H9 (cell line): ENCODE data around the gene ADH5. TPM values are rescaled to one million over a fixed set of nuclear protein-coding genes. Genes with fewer than 3 reads are reported as not detected.

Source experiments
- DNase-seq: peaks from one replicate; pipeline ENCODE4 v3.0.0-alpha.2; 2017
- H2AFZ ChIP-seq: one replicate; pipeline ENCODE4 v1.6.1; 2013; ENCODE audit warnings: mild to moderate bottlenecking, low read length, control low read depth, moderate library complexity
- H2AK5ac ChIP-seq: 2 replicates; pipeline ENCODE4 v1.6.1; 2013; ENCODE audit warnings: low read length, control low read depth, mixed read lengths; ENCODE audit not compliant: insufficient read length
- H2BK120ac ChIP-seq: one replicate; pipeline ENCODE4 v1.6.1; 2013; ENCODE audit warnings: low read depth, mild to moderate bottlenecking, low read length, control low read depth, inconsistent platforms; ENCODE audit not compliant: poor library complexity, severe bottlenecking
- H2BK12ac ChIP-seq: 2 replicates; pipeline ENCODE4 v1.6.1; 2013; ENCODE audit warnings: low read length, control low read depth, mixed read lengths, low read depth; ENCODE audit not compliant: insufficient read length
- H2BK15ac ChIP-seq: 2 replicates; pipeline ENCODE4 v1.6.1; 2013; ENCODE audit warnings: low read depth, low read length, control low read depth
- H2BK20ac ChIP-seq: one replicate; pipeline ENCODE4 v1.6.1; 2013; ENCODE audit warnings: low read depth, mild to moderate bottlenecking, low read length, control low read depth, inconsistent platforms; ENCODE audit not compliant: poor library complexity, severe bottlenecking
- H2BK5ac ChIP-seq: 2 replicates; pipeline ENCODE4 v1.6.1; 2013; ENCODE audit warnings: low read length, control low read depth, mixed read lengths; ENCODE audit not compliant: insufficient read length
- H3K14ac ChIP-seq: 2 replicates; pipeline ENCODE4 v1.6.1; 2013; ENCODE audit warnings: low read length, control low read depth; ENCODE audit not compliant: insufficient read depth
- H3K18ac ChIP-seq: 2 replicates; pipeline ENCODE4 v1.6.1; 2013; ENCODE audit warnings: low read depth, mild to moderate bottlenecking, mixed read lengths, low read length, control low read depth; ENCODE audit not compliant: insufficient read length
- H3K23ac ChIP-seq: 2 replicates; pipeline ENCODE4 v1.6.1; 2013; ENCODE audit warnings: low read length, control low read depth, mixed read lengths, low read depth; ENCODE audit not compliant: insufficient read length
- H3K23me2 ChIP-seq: 2 replicates; pipeline ENCODE4 v1.6.1; 2013; ENCODE audit warnings: low read depth, mild to moderate bottlenecking, mixed read lengths, low read length, control low read depth; ENCODE audit not compliant: insufficient read length, poor library complexity, severe bottlenecking
- H3K27ac ChIP-seq: 2 replicates; pipeline ENCODE4 v1.5.1; 2013; ENCODE audit warnings: low read length, control low read depth, mixed read lengths, low read depth; ENCODE audit not compliant: insufficient read length
- H3K27me3 ChIP-seq: 2 replicates; pipeline ENCODE4 v1.6.1; 2013; ENCODE audit warnings: low read length, control low read depth, inconsistent platforms; ENCODE audit not compliant: insufficient read depth
- H3K4ac ChIP-seq: 2 replicates; pipeline ENCODE4 v1.6.1; 2013; ENCODE audit warnings: low read depth, mild to moderate bottlenecking, control low read depth, inconsistent platforms, low read length, moderate library complexity
- H3K4me1 ChIP-seq: 2 replicates; pipeline ENCODE4 v1.6.1; 2013; ENCODE audit warnings: low read length, control low read depth, inconsistent platforms; ENCODE audit not compliant: insufficient read depth
- H3K4me2 ChIP-seq: 2 replicates; pipeline ENCODE4 v1.6.1; 2013; ENCODE audit warnings: low read length, control low read depth, mixed read lengths; ENCODE audit not compliant: insufficient read length, insufficient read depth
- H3K56ac ChIP-seq: 2 replicates; pipeline ENCODE4 v1.6.1; 2013; ENCODE audit warnings: low read depth, mild to moderate bottlenecking, mixed read lengths, low read length, control low read depth; ENCODE audit not compliant: insufficient read length
- H3K79me1 ChIP-seq: 2 replicates; pipeline ENCODE4 v1.6.1; 2013; ENCODE audit warnings: low read depth, mild to moderate bottlenecking, moderate library complexity, low read length, control low read depth, inconsistent platforms; ENCODE audit not compliant: insufficient read depth, poor library complexity, severe bottlenecking
- H3K79me2 ChIP-seq: 2 replicates; pipeline ENCODE4 v1.6.1; 2013; ENCODE audit warnings: low read length, control low read depth, inconsistent platforms; ENCODE audit not compliant: insufficient read depth
- H3K9ac ChIP-seq: 2 replicates; pipeline ENCODE4 v1.6.1; 2013; ENCODE audit warnings: low read length, control low read depth, mixed read lengths; ENCODE audit not compliant: insufficient read length; ENCODE audit errors: extremely low read depth
- H3K9me3 ChIP-seq: one replicate; pipeline ENCODE4 v1.6.1; 2013; ENCODE audit warnings: low read depth, low read length, inconsistent platforms; ENCODE audit not compliant: control insufficient read depth
- H3T11ph ChIP-seq: one replicate; pipeline ENCODE4 v1.6.1; 2013; ENCODE audit warnings: mild to moderate bottlenecking, low read length, control low read depth, inconsistent platforms
- H4K20me1 ChIP-seq: one replicate; pipeline ENCODE4 v1.6.1; 2013; ENCODE audit not compliant: control insufficient read depth, insufficient read length, insufficient read depth
- H4K5ac ChIP-seq: 2 replicates; pipeline ENCODE4 v1.6.1; 2013; ENCODE audit warnings: low read depth, mild to moderate bottlenecking, mixed read lengths, low read length, control low read depth; ENCODE audit not compliant: insufficient read length
- H4K8ac ChIP-seq: replicated peaks from 2 replicates; pipeline ENCODE4 v1.6.1; 2013; ENCODE audit warnings: low read length, control low read depth, mixed read lengths, low read depth; ENCODE audit not compliant: insufficient read length
- H4K91ac ChIP-seq: 2 replicates; pipeline ENCODE4 v1.6.1; 2013; ENCODE audit warnings: low read depth, mild to moderate bottlenecking, moderate library complexity, mixed read lengths, low read length, control low read depth; ENCODE audit not compliant: insufficient read length
- H3K27ac Mint-ChIP-seq, 3 experiments: 2 replicates in 2 of 3; 3 replicates in 1 of 3; pipeline ENCODE4 v1.8.0; 2020 to 2021; ENCODE audit warnings: mixed read lengths in 3 of 3, mild to moderate bottlenecking in 1 of 3, moderate library complexity in 1 of 3
- H3K27me3 Mint-ChIP-seq: 2 replicates; pipeline ENCODE4 v1.8.0; 2021; ENCODE audit warnings: low read depth, mild to moderate bottlenecking, moderate library complexity, mixed read lengths
- H3K36me3 Mint-ChIP-seq, 3 experiments: 2 replicates in 2 of 3; 3 replicates in 1 of 3; pipeline ENCODE4 v1.8.0; 2020 to 2021; ENCODE audit warnings: low read depth in 3 of 3, mixed read lengths in 3 of 3; ENCODE audit not compliant: insufficient read depth in 1 of 3
- H3K4me1 Mint-ChIP-seq, 2 experiments: 2 replicates each; pipeline ENCODE4 v1.8.0; 2020; ENCODE audit warnings: mixed read lengths in 2 of 2
- H3K4me3 Mint-ChIP-seq, 2 experiments: 2 replicates in 1 of 2; 3 replicates in 1 of 2; pipeline ENCODE4 v1.8.0; 2020 to 2021; ENCODE audit warnings: mild to moderate bottlenecking in 2 of 2, mixed read lengths in 2 of 2, moderate library complexity in 1 of 2
- H3K9me3 Mint-ChIP-seq, 2 experiments: 2 replicates in 1 of 2; 3 replicates in 1 of 2; pipeline ENCODE4 v1.8.0; 2020; ENCODE audit warnings: mild to moderate bottlenecking in 2 of 2, mixed read lengths in 2 of 2, moderate library complexity in 1 of 2
- total RNA-seq: library from RNA; stranded (reverse); gene quantifications from 2 replicates; pipeline ENCODE4 v1.2.1, GENCODE V29; 2021
- TF ChIP-seq, protein P1 (sequence below): fragments of 200-600 bp; sonication (generic); conservative IDR thresholded peaks from 3 replicates; pipeline ENCODE4 v1.8.0; 2021; ENCODE audit warnings: antibody characterized with exemption, mild to moderate bottlenecking

ADH5 gene
- total RNA-seq, 1 experiment from 2014 or later: 284 TPM

DNA sequence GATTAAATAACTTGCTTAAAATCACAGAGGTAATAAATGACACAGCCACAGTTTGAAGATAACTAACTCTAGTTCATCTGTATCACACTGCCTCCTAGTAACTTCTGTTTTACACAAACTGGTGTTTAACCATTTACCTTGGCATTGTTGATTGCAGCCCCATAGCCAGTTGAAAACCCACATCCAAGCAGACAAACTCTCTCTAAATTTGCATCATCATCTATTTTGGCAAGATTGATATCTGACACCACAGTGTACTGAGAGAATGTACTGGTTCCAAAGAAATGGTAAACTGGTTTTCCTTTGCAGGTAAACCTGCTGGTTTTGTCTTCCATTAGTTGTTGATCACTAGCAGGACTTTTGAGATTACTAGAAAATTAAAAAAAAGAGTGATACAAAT, 47.7 kb upstream of the ADH5 start:
- H3K23ac ChIP-seq: no peak overlapping the region
- no peaks in the 10 kb centered on the region for H3K27me3 Mint-ChIP-seq
- no peaks in the 10 kb centered on the region for H3K9me3 ChIP-seq
- no peak overlapping the region for H2AFZ ChIP-seq
- H3K4me2 ChIP-seq: no peak overlapping the region
- H3K9ac ChIP-seq: no peak overlapping the region
- no peak overlapping the region for H4K91ac ChIP-seq
- H3K27ac ChIP-seq: no peak overlapping the region
- H3K9me3 Mint-ChIP-seq: no peaks in the 10 kb centered on the region; a peak in 1 of 5 replicates
- TF ChIP-seq, protein P1, sequence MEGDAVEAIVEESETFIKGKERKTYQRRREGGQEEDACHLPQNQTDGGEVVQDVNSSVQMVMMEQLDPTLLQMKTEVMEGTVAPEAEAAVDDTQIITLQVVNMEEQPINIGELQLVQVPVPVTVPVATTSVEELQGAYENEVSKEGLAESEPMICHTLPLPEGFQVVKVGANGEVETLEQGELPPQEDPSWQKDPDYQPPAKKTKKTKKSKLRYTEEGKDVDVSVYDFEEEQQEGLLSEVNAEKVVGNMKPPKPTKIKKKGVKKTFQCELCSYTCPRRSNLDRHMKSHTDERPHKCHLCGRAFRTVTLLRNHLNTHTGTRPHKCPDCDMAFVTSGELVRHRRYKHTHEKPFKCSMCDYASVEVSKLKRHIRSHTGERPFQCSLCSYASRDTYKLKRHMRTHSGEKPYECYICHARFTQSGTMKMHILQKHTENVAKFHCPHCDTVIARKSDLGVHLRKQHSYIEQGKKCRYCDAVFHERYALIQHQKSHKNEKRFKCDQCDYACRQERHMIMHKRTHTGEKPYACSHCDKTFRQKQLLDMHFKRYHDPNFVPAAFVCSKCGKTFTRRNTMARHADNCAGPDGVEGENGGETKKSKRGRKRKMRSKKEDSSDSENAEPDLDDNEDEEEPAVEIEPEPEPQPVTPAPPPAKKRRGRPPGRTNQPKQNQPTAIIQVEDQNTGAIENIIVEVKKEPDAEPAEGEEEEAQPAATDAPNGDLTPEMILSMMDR: no peak
- no peak overlapping the region for H3K18ac ChIP-seq
- no peaks in the 10 kb centered on the region for H3K4me1 Mint-ChIP-seq
- no peak overlapping the region for H3T11ph ChIP-seq
- no peak overlapping the region for H3K14ac ChIP-seq
- no peak overlapping the region for H2BK12ac ChIP-seq
- H4K8ac ChIP-seq: no peak overlapping the region
- H3K79me1 ChIP-seq: no peaks in the 10 kb centered on the region
- H3K36me3 Mint-ChIP-seq: no peaks in the 10 kb centered on the region
- H3K79me2 ChIP-seq: no peaks in the 10 kb centered on the region
- no peak overlapping the region for H3K56ac ChIP-seq
- no peak overlapping the region for H2AK5ac ChIP-seq
- H2BK15ac ChIP-seq: no peak overlapping the region
- H4K20me1 ChIP-seq: no peaks in the 10 kb centered on the region
- H2BK20ac ChIP-seq: no peak overlapping the region
- no peak overlapping the region for H2BK5ac ChIP-seq
- no peak for DNase-seq
- H3K23me2 ChIP-seq: no peaks in the 10 kb centered on the region
- no peak overlapping the region for H3K4me3 Mint-ChIP-seq
- no peak overlapping the region for H3K4ac ChIP-seq
- no peaks in the 10 kb centered on the region for H3K27me3 ChIP-seq
- H2BK120ac ChIP-seq: no peak overlapping the region
- H3K27ac Mint-ChIP-seq: no peak overlapping the region
- no peak overlapping the region for H4K5ac ChIP-seq
- H3K4me1 ChIP-seq: no peaks in the 10 kb centered on the region
